Effector memory CD4-positive, alpha-beta T cell (primary cell): ENCODE results near the gene CCDC27.
"Not testable (repeated sequence)": the region's sequence is repeated elsewhere in the genome, so short reads cannot be mapped to it uniquely, and the experiment has no call there.

Experiments
- DNase-seq, 3 donors: peaks; one replicate each; pipeline ENCODE4 v3.0.0-alpha.2; 2020
- H3K27ac ChIP-seq: 2 replicates; pipeline ENCODE4 v1.7.0; 2013; ENCODE audit warnings: mild to moderate bottlenecking, low read length, moderate library complexity; ENCODE audit not compliant: insufficient read depth, poor library complexity, severe bottlenecking
- H3K27me3 ChIP-seq: replicated peaks from 2 replicates; pipeline ENCODE4 v1.7.0; 2013; ENCODE audit warnings: mild to moderate bottlenecking, low read length; ENCODE audit not compliant: insufficient read depth, control insufficient read depth, poor library complexity, severe bottlenecking
- H3K36me3 ChIP-seq: 2 replicates; pipeline ENCODE4 v1.7.0; 2013; ENCODE audit warnings: mild to moderate bottlenecking, low read length, moderate library complexity; ENCODE audit not compliant: control insufficient read depth, insufficient read depth
- H3K4me1 ChIP-seq: 2 replicates; pipeline ENCODE4 v1.7.0; 2013; ENCODE audit warnings: low read length, mild to moderate bottlenecking; ENCODE audit not compliant: control insufficient read depth, insufficient read depth, poor library complexity, severe bottlenecking
- H3K4me3 ChIP-seq: 2 replicates; pipeline ENCODE4 v1.7.0; 2013; ENCODE audit warnings: low read length, low read depth, mild to moderate bottlenecking; ENCODE audit not compliant: insufficient read depth, poor library complexity, severe bottlenecking
- H3K9me3 ChIP-seq: 2 replicates; pipeline ENCODE4 v1.7.0; 2013; ENCODE audit warnings: mild to moderate bottlenecking, low read length, moderate library complexity; ENCODE audit not compliant: control insufficient read depth

The CCDC27 gene

GRCh38 chr1:3717715-3718601, 34.3 kb upstream of the CCDC27 start:
- Histone ChIP-seq H3K4me3 (no peak overlapping the region), H3K9me3 (no peaks in the 10 kb centered on the region), H3K36me3 (no peaks in the 10 kb centered on the region), H3K27me3 (no peaks in the 10 kb centered on the region), H3K4me1 (peaks cover 4% of the 10 kb centered on the region), H3K27ac (no peak overlapping the region)
- DNase-seq, result no peak

DNA sequence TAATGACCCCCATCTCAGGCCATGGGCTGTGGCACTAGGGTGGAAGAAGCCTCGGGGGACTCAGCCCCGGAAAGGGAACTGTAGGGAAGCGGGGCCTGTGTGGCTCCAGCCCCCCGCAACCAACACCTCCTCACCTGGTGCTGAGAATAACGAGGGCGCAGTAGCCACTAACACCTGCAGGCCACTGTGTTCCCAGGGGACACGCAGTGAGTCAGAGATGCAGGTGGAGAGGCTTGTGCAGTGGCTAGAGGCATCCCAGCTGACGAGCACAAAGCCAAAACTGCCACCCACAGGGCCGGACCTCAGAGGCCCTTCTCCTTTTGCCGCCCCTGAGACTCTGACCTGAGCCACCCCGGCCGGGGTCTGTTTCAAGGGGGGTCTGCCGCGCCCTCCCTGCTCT, 33.5 kb upstream of the CCDC27 start:
- Histone ChIP-seq H3K27me3 (no peaks in the 10 kb centered on the region), H3K4me3 (no peak overlapping the region), H3K9me3 (no peaks in the 10 kb centered on the region), H3K27ac (no peak overlapping the region), H3K4me1 (peaks cover 4% of the 10 kb centered on the region), H3K36me3 (no peaks in the 10 kb centered on the region)
- no peak for DNase-seq

GRCh38 chr1:3721955-3722465, 30.2 kb upstream of the CCDC27 start:
- H3K4me1 ChIP-seq, result peaks cover 4% of the 10 kb centered on the region
- no peak overlapping the region for H3K27ac ChIP-seq
- no peak overlapping the region for H3K4me3 ChIP-seq
- H3K9me3 ChIP-seq, result no peaks in the 10 kb centered on the region
- no peaks in the 10 kb centered on the region for H3K36me3 ChIP-seq
- H3K27me3 ChIP-seq, result no peaks in the 10 kb centered on the region
- no peak for DNase-seq

GRCh38 chr1:3722846-3723245, 29.4 kb upstream of the CCDC27 start:
- Histone ChIP-seq H3K4me3 (no peak overlapping the region), H3K27ac (no peak overlapping the region), H3K9me3 (no peaks in the 10 kb centered on the region), H3K36me3 (no peaks in the 10 kb centered on the region), H3K27me3 (no peaks in the 10 kb centered on the region), H3K4me1 (peaks cover 4% of the 10 kb centered on the region)
- DNase-seq, result no peak

- DNase-seq, result peak; percentile 40 to 66 (median 45)
These were observed 27.7 kb upstream of the CCDC27 start for GRCh38 chr1:3724416-3725030.

GRCh38 chr1:3725366-3725765, 26.9 kb upstream of the CCDC27 start:
- Histone ChIP-seq H3K36me3 (no peaks in the 10 kb centered on the region), H3K4me1 (no peaks in the 10 kb centered on the region), H3K27ac (no peak overlapping the region), H3K27me3 (no peaks in the 10 kb centered on the region), H3K4me3 (no peak overlapping the region), H3K9me3 (no peaks in the 10 kb centered on the region)
- DNase-seq, result no peak

More at GRCh38 chr1:3724416-3725030, 27.7 kb upstream of the CCDC27 start:
- not testable (repeated sequence) for H3K9me3 ChIP-seq, H3K27me3 ChIP-seq, H3K27ac ChIP-seq, H3K4me3 ChIP-seq, H3K4me1 ChIP-seq, H3K36me3 ChIP-seq

DNA sequence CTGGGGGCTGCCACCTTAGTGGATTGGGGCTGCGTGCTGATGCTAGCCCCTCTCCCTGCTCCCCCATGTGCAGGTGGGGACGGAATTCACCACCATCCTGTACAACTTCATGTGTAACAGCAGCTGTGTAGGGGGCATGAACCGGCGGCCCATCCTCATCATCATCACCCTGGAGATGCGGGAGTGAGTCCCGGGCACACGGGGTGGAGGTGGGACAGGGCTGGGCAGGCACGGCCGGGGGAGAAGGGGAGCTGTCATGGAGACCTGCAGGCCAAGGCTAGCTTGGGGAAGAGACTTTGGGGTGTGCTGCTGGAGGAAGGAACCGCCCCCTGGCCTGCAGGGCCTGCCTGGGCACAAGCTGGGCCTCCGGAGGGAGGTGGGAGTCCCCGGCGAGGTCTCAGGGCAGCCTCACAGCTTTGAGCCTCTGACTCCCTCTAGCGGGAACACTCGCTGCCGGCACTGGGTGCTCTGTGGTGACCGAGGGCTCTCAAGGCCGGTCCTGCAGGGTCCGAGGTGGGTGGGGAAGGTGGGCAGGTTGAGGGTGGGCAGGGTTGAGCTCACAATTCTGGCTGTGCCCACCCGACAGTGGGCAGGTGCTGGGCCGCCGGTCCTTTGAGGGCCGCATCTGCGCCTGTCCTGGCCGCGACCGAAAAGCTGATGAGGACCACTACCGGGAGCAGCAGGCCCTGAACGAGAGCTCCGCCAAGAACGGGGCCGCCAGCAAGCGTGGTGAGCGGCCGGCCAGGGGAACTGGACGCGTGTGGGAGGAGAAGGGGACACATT, 25.0 kb upstream of the CCDC27 start:
- Histone ChIP-seq H3K27me3 (no peaks in the 10 kb centered on the region), H3K36me3 (no peaks in the 10 kb centered on the region), H3K9me3 (no peaks in the 10 kb centered on the region), H3K4me1 (no peaks in the 10 kb centered on the region), H3K4me3 (no peak overlapping the region), H3K27ac (no peak overlapping the region)
- DNase-seq, result no peak

- H3K4me3 ChIP-seq, result no peak overlapping the region
- no peaks in the 10 kb centered on the region for H3K4me1 ChIP-seq
- no peaks in the 10 kb centered on the region for H3K36me3 ChIP-seq
- no peak overlapping the region for H3K27ac ChIP-seq
- no peak for DNase-seq
- H3K9me3 ChIP-seq, result no peaks in the 10 kb centered on the region
- H3K27me3 ChIP-seq, result no peaks in the 10 kb centered on the region
These were observed 24.1 kb upstream of the CCDC27 start for GRCh38 chr1:3727825-3728776.
